ENCODE results near the gene DIAPH3.

Gene DIAPH3

GRCh38 chr13:59962343-59962742 is 201.4 kb downstream of the DIAPH3 start:
- no peak for DNase-seq (ENCODE audit: low read depth)

- DNase-seq (ENCODE audit: low read depth): peak; percentile 24
Observed at GRCh38 chr13:59960683-59961082, 203.0 kb downstream of the DIAPH3 start.

GRCh38 chr13:59957438-59957837 is 206.3 kb downstream of the DIAPH3 start:
- no peak for DNase-seq (ENCODE audit: low read depth)

- no peak for DNase-seq (ENCODE audit: low read depth)
Observed at GRCh38 chr13:59954601-59955000, 209.1 kb downstream of the DIAPH3 start.

- DNase-seq (ENCODE audit: low read depth): peak; percentile 1
Observed at GRCh38 chr13:59951011-59951410, 212.7 kb downstream of the DIAPH3 start.

GRCh38 chr13:59950266-59950665 is 213.5 kb downstream of the DIAPH3 start:
- DNase-seq (ENCODE audit: low read depth): peak; percentile 3

GRCh38 chr13:59948686-59949085 is 215.0 kb downstream of the DIAPH3 start:
- DNase-seq (ENCODE audit: low read depth): no peak

GRCh38 chr13:59946944-59947343 is 216.8 kb downstream of the DIAPH3 start:
- DNase-seq (ENCODE audit: low read depth): peak; percentile 72

- no peak for DNase-seq (ENCODE audit: low read depth)
Observed at GRCh38 chr13:59931621-59932020, 232.1 kb downstream of the DIAPH3 start.

- DNase-seq (ENCODE audit: low read depth): no peak
Observed at GRCh38 chr13:59924256-59924655, 239.5 kb downstream of the DIAPH3 start.

GRCh38 chr13:59915252-59915651 is 248.5 kb downstream of the DIAPH3 start:
- DNase-seq (ENCODE audit: low read depth): no peak

- peak; percentile 15 for DNase-seq (ENCODE audit: low read depth)
Observed at GRCh38 chr13:59914556-59914955, 249.2 kb downstream of the DIAPH3 start.

GRCh38 chr13:59906413-59907049 is 257.2 kb downstream of the DIAPH3 start:
- DNase-seq (ENCODE audit: low read depth): peak; percentile 40

GRCh38 chr13:59901191-59901590 is 262.5 kb downstream of the DIAPH3 start:
- DNase-seq (ENCODE audit: low read depth): no peak

- no peak for DNase-seq (ENCODE audit: low read depth)
Observed at GRCh38 chr13:59898066-59898465, 265.7 kb downstream of the DIAPH3 start.

- DNase-seq (ENCODE audit: low read depth): no peak
Observed at GRCh38 chr13:59893266-59893665, 270.5 kb downstream of the DIAPH3 start.

- no peak for DNase-seq (ENCODE audit: low read depth)
Observed at GRCh38 chr13:59891053-59891452, 272.7 kb downstream of the DIAPH3 start.

GRCh38 chr13:59890054-59890453 is 273.7 kb downstream of the DIAPH3 start:
- DNase-seq (ENCODE audit: low read depth): peak; percentile 21

- DNase-seq (ENCODE audit: low read depth): no peak
Observed at GRCh38 chr13:59888408-59888807, 275.3 kb downstream of the DIAPH3 start.

- no peak for DNase-seq (ENCODE audit: low read depth)
Observed at GRCh38 chr13:59885076-59885475, 278.7 kb downstream of the DIAPH3 start.

- no peak for DNase-seq (ENCODE audit: low read depth)
Observed at GRCh38 chr13:59883885-59884284, 279.8 kb downstream of the DIAPH3 start.

- peak; percentile 56 for DNase-seq (ENCODE audit: low read depth)
Observed at GRCh38 chr13:59880468-59880867, 283.3 kb downstream of the DIAPH3 start.

- peak; percentile 40 for DNase-seq (ENCODE audit: low read depth)
Observed at GRCh38 chr13:59879281-59879680, 284.4 kb downstream of the DIAPH3 start.

- no peak for DNase-seq (ENCODE audit: low read depth)
Observed at GRCh38 chr13:59877933-59878332, 285.8 kb downstream of the DIAPH3 start.

Measured in amniotic epithelial cell (primary cell).